DMS153 (cell line): Measurements from ENCODE around the gene FOS.
"Not testable (repeated sequence)": the region's sequence is repeated elsewhere in the genome, so short reads cannot be mapped to it uniquely, and the experiment has no call there.

Experiments used
- DNase-seq: peaks from one replicate; lab custom pipeline; 2025; lab: John Stamatoyannopoulos, UW

Gene FOS

DNA sequence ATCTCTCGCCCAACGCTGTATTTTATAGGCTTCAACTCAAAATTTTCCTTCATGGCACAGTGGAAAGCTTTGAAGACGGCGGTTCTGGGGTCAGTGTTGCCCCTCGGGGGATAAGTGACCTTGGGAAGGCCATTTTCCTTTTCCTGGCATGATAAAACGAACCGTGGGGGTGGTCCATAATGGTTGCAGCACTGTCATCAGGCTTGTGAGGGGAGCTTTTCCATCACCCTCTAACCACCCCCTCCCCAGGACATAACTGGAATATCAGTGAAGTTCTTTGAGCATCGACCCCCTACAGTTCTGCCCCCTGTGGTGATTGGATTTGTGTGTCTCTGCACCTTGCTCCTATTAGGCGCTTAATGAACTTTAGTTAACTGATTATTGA lies 16.0 kb downstream of the FOS start:
- DNase-seq = no peak

DNA sequence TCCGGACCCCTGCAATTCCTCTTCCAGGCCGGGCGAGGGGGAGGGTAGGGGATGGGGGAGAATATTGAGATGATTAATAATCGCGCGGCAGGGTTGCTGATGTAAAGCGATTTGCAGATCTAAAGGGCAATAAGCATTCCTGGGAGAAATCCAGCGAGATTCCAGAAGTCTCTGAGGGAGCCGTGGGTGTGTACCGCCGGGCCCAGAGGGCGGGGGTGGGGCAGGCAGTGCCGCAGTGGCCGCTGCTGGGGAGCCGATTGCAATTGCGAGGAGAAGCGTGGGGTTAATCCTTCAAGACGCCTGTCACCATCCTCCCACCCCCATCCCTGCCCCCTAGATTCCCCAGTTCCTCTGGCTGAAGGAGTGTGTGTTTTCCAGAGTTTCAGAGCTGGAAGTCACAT lies 16.4 kb downstream of the FOS start:
- no peak for DNase-seq

- DNase-seq = peak; percentile 22
These were observed 17.1 kb downstream of the FOS start for GRCh38 chr14:75295491-75296345.

DNA sequence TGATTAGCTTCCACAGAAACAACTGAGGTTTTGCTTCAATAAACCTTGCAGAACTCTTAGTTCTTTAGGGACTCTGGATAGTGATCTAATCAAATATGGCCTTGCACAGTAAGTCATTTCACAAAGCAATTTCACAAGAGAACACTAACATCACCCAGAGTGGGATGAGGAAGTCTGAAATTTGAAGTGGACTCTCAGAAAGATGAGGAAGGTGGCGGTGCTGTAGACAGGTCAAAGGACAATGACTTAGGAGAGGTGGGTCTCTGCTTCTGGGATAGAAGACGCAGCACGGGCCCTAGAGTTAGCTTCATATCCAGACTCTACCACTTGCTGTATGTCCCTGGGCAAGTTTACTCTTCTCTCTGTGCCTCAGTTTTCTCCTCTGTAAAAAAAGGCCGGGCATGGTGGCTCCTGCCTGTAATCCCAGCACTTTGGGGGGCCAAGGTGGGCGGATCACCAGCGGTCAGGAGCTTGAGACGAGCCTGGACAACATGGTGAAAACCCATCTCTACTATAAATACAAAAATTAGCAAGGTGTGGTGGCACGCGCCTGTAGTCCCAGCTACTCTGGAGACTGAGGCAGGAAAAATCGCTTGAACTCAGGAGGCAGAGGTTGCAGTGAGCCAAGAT lies 18.9 kb downstream of the FOS start:
- no peak for DNase-seq

DNA sequence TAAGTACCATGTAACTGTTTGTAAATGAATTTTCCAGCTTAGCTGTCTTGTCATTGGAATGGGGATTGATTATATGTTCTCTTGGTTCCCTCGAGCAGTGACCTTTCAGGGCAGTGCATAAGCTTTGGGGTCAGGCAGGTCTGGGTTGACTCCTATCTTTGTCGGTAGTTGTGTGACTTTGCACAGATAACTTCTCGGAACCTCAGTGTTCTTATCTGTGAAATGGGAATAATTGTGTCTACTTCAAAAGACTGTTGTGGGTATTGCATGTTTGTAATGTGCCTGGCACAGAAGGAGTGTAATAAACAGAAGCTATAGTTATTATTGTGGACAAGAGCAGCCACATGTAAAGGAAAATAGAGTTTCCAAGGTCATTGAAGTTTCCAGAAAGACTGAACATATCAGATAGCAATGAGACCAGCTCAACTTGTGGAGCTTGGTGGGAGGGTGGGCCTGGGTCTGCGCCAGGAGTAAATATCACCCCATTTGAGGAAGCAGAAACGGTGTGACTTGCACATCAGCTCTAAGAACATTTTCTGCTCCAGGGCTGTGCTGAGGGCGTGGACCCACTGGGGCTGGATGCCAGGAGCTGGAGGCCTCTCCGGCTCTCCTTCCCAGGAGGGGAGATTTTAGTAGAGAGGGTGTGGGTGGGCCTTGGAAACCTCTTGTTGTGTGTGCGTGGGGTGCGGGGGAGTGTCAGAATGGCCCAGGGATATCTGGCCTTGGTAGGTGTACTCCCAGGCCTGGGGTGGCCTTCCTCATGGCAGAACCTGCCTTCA lies 19.7 kb downstream of the FOS start:
- DNase-seq = no peak

DNA sequence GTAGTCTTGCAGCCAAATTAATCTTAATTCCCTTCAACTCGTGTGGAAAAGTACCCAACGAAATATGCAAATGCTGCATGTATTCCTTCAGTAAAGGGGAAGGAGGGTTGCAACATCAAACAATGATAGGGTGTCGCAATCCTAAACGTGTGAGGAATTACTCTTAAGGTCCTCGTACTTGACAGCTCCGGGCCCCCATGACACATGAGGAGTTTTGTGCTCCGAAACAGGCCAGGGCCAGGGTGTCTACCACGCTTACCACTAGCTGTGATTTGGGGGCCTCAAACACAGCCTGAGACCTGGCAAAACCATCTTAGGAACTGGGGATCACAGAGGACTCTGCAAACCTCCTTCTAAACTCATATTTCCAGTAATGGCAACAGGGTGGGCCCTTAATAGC lies 20.4 kb downstream of the FOS start:
- no peak for DNase-seq

DNA sequence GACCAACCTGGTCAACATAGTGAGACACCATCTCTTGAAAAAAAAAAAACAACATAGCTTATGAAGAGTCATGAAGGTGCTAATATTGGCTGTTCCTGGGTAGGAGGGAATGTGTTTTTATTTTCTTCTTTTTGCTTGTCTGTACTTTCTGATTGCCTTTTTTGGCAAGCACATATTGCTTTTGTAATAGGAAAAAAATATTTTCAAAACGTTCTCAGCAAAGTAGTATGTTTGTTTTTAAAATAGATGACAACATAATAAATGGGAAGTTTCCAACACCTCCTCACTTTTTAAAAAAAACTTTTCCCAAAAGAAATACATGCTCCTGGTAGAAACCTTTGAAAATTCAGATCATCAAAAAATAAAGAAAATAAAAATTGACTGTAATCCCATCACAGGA lies 20.9 kb downstream of the FOS start:
- no peak for DNase-seq

DNA sequence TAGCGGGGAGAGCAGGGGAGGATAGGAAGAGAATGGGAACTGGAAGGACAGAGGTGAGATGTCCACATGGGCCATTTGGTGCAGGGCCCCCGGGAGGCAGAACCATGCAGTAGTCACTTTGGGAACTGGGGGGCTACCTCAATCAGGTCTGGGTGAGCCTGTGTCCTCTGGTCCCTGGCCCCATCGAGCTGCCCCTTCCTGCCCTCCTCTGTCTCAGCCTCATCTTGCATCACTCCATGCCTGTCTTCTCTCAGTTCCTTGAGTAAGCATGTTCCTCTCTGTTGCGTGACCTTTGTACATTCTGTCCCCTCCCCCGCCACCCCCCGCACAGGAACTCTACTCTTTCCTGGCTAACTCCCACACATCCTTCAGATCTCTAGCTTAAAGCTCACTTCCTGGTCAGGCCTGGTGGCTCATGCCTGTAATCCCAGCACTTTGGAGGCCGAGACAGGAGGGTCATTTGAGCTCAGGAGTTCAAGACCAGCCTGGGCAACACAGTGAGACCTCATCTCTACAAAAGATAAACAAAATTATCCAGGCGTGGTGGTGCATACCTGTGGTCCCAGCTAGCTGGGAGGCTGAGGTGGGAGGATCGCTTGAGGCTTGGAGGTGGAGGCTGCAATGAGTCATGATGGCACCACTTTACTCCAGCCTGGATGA lies 23.2 kb downstream of the FOS start:
- DNase-seq = no peak

- peak; percentile 65 for DNase-seq
These were observed 24.8 kb downstream of the FOS start for GRCh38 chr14:75303381-75303789.

DNA sequence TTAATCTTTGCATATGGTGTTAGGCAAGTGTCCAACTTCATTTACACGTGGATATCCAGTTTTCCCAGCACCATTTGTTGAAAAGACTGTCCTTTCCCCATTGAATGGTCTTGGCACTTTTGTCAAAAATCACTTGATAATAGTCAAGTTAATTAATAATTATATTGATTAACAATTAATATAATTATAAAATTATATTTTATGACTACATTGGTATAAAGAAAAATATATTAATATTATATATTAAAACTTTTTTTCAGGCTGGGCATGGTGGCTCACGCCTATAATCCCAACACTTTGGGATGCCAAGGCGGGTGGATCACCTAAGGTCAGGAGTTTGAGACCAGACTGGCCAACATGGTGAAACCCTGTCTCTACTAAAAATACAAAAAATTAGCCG lies 27.8 kb downstream of the FOS start:
- DNase-seq = not testable (repeated sequence)

DNA sequence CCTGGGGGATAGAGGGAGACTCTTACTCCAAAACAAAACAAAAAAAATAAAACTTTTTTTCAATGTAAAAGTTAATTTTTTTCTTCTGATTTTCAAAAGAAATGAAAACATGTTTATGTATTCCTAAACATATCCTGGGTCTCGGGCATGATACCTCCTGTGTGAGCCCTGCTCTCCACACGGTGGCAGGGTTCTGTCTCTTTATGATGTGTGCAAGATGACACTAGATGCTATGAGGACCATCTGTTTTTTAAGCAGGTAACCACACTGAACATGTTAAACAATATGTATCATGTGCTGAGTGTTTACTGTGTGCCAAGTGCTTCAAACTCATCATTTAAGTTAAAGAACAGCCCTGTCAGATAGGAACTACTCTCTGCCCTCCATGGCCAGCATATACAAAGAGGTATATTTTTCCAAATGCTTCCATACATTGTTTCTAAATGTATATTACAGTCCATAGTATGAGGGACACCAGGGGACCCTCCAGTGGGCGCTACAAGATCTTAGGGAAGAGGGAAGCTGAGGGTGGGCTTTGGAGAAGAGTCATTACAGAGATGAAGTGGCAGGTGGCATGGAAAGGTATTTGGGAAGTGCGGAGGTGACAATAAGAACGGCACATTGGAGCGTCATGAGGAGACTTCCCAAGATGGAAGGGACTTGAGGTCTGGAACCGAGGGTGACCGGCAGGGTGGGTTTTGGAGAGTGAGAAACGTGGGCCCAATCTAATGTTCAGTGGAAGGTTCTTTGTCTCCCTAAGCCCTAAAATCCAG lies 28.5 kb downstream of the FOS start:
- peak; percentile 72 for DNase-seq

DNA sequence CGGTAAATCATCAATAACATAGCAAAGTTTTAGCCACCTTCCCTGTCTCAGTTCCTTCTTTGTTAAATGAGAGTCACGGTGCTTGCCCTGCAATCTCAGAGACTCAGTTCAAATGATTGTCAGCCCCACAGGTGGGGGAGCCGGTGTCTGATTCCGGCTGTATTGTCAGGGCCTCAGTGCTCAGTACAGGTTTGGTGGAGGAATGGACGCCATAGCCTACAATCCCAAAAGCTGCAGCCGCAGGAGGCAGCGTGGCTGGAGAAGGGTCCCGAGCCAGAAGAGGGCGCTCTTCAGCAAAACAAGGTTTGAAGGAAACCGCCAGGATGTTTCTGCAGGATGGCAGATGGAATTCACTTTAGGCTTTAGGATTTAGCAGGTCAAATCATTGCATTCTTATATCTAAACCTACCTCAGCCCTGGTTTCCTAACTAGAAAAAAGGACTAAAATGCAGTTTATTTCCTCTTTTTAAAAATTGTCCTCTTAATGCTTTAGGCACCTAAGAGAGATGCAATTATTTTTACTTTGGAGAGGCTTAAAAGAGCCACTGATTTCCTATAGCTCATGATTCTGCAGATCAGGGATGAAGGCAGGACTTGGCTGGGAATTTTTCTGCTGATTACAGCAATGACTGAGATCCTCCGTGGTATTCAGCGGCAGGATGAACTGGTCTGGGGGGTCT lies 29.2 kb downstream of the FOS start:
- peak; percentile 75 for DNase-seq

DNA sequence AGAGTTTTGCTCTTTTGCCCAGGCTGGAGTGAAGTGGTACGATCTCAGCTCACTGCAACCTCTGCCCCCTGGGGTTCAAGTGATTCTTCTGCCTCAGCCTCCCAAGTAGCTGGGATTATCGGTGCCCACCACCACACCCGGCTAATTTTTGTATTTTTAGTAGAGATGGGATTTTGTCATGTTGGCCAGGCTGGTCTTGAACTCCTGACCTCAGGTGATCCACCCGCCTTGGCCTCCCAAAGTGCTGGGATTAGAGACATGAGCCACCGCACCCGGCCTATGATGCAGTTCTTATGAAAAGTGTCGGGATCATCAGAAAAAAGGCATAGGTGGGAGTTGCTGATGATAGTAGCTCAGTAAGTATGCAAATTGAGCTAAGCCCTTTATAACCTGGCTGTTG lies 30.4 kb downstream of the FOS start:
- not testable (repeated sequence) for DNase-seq

DNA sequence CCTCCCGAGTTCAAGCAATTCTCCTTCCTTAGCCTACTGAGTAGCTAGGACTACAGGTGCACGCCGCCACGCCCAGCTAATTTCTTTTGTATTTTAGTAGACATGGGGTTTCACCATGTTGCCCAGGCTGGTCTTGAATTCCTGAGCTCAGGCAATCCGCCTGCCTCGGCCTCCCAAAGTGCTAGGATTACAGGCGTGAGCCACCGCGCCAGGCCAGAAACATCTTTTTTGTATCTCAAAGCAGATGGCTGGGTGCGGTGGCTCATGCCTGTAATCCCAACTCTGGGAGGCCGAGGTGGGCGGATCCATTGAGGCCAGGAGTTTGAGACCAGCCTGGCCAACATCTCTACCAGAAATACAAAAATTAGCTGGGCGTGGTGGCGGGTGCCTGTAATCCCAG lies 30.9 kb downstream of the FOS start:
- DNase-seq = not testable (repeated sequence)

DNA sequence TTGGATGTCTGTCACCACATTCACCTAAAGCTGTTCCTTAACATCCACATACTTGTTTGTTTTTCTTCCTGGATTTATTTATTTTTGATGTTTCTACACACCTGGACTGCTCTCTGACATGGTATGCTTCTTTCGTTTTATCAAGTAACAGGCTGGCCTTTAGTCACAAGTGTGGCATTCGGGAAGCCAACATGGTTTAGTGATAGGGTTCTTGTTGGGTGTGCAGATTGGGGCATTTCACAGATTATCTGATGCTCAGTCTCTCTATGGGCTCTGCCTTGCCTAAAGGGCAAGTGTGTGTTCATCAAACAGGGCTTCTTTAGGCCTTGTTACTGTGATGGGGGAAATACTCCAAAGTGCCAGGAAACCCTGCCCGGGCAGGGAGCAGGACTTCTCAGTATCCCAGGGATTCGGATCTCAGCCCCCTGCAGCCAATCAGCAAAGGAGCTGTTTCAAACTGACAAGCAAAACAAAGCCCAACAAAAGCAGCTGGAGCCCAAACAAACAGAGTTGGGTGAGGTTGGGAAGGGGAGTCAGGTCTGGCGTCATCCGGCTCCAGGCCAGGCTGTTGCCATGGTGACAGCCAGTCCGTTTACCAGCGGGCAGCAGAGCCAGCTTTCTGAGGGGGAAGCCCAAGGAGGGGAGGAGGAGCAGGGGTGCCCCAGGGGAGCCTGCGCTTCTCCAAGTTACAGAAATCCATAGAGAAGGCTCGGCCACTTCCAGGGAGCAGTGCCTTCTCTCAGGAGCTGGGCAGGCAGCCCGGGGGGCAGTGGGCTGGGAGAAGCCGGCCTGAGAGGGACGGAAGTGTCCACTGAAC lies 31.9 kb downstream of the FOS start:
- peak; percentile 97 for DNase-seq

DNA sequence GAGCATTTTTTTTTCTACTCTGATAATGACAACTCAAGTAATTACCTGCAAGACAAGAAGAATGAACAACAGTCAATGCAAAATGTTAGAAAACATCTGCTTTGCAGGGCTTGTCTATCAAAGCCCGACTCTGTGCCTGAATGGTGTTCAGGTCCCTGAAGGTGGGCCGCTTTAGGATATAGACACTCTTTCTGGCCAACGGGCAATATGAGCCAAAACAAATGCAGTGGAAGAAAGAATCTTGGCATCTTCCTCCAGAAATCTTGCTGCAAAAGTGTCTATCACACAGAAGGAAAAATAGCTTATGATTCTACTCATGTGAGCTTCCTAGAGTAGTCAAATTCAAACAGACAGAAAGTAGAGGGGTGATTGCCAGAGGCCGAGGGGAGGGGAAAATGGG lies 32.7 kb downstream of the FOS start:
- no peak for DNase-seq

GRCh38 chr14:75312341-75312740 lies 33.7 kb downstream of the FOS start:
- no peak for DNase-seq

DNA sequence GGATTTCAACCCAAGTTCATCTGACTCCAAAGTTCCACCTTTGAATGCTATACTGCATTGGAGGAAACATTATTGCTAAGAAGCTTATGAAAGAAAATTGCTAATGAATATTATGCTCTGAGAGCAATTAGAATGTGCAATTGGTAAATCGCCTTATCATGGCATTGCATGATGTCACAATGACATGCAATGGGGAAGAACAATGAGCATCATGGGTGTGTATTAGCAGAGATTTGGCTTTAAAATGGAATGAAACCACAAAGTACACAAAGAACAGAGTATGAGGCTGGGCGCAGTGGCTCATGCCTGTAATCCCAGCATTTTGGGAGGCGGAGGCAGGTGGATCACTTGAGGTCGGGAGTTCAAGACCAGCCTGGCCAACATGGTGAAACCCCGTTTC lies 34.7 kb downstream of the FOS start:
- DNase-seq = no peak

GRCh38 chr14:75315144-75315543 lies 36.5 kb downstream of the FOS start:
- peak; percentile 63 for DNase-seq

GRCh38 chr14:75317148-75317547 lies 38.5 kb downstream of the FOS start:
- DNase-seq = no peak
